HAP-1 (cell line): Measurements from ENCODE around the gene ELAPOR2.
"Not testable (repeated sequence)": the region's sequence is repeated elsewhere in the genome, so short reads cannot be mapped to it uniquely, and the experiment has no call there.

Source experiments
- DNase-seq, 2 experiments: peaks; one replicate each; pipeline ENCODE4 v3.0.0-alpha.2; 2016 to 2020; ENCODE audit warnings: low spot score in 2 of 2
- H3K27me3 ChIP-seq: fragments of 250-450 bp; sonication (Bioruptor Pico); 2 replicates; pipeline ENCODE4 v1.5.1; 2020; ENCODE audit warnings: low read depth, mild to moderate bottlenecking, moderate library complexity
- H3K36me3 ChIP-seq: fragments of 250-450 bp; sonication (Bioruptor Pico); replicated peaks from 2 replicates; pipeline ENCODE4 v1.5.1; 2020; ENCODE audit warnings: mild to moderate bottlenecking
- H3K4me1 ChIP-seq: fragments of 250-450 bp; sonication (Bioruptor Pico); 2 replicates; pipeline ENCODE4 v1.5.1; 2020; ENCODE audit warnings: mild to moderate bottlenecking
- H3K4me3 ChIP-seq: fragments of 250-450 bp; sonication (Bioruptor Pico); 2 replicates; pipeline ENCODE4 v1.5.1; 2020; ENCODE audit warnings: mild to moderate bottlenecking, moderate library complexity
- H3K9me3 ChIP-seq: fragments of 250-450 bp; sonication (Bioruptor Pico); 2 replicates; pipeline ENCODE4 v1.5.1; 2020; ENCODE audit warnings: mild to moderate bottlenecking, moderate library complexity
- in situ Hi-C: fragments of 300-500 bp; cut with MboI; formaldehyde crosslinking; loops from 3 replicates; pipeline ENCODE4 v1.14.3; 2020; ENCODE audit warnings: low sequenced_read_pairs, inconsistent platforms, mixed read lengths

ELAPOR2 gene

DNA sequence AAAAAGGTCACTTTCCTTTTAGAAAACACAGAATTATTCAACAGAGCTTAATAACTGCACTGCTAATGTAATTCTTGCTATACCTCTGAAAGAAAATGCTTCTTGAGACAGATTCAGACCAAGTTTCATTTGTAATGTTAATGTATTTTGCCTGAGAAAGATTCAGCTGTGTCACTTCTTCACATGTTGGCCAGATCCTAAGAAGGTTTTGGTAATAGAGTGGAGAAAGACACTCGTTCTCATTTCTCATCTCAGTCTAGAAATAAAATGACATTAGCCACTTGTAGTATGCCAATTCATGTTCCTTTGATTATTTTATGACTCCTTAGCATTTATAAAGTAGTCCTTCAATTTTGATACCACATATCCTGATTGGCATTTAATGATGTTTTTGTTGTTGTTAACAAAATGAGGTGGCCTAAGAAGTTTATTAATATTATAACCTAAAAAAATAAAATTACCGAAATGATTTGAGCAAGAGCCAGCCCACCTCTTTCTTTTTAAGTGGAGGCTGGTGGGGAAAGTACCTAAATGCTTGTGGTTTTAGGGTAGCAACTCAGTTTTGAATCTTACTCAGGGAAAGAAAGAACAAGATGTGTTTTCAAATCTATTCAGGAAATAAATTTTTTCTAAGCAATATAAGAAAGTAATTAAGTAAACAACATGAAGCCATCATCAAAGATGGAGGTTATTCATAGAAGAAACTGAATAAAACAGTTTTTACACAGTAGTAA is 16.4 kb upstream of the ELAPOR2 start:
- Histone ChIP-seq H3K4me1 (no peaks in the 10 kb centered on the region), H3K36me3 (no peaks in the 10 kb centered on the region), H3K9me3 (no peaks in the 10 kb centered on the region), H3K27me3 (peaks cover 9% of the 10 kb centered on the region; the same call in 1 of the 2 replicates), H3K4me3 (no peak overlapping the region)
- no peak for DNase-seq
- in situ Hi-C loops: no loop called here

GRCh38 chr7:87067788-87068187 is 8.3 kb upstream of the ELAPOR2 start:
- in situ Hi-C loops: loop anchor here (25.0 kb wide), 1 partner anchor 170 kb away; no protein-coding TSS in a partner anchor

DNA sequence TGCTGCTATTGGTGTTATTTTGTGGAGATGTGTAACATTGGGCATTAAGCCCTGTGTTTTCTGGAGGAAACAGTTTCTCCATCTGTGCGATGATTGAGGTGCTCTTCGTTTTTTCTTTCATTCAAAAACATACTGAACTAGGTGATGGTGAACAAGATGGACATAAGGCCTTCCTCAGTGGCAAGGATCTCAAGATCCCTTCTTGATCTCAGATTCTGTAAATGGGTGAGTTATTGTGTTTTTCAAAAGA is 759 bp upstream of the ELAPOR2 start:
- Histone ChIP-seq H3K4me3 (no peak overlapping the region), H3K36me3 (no peaks in the 10 kb centered on the region), H3K9me3 (no peaks in the 10 kb centered on the region), H3K4me1 (no peaks in the 10 kb centered on the region), H3K27me3 (peaks cover 4% of the 10 kb centered on the region; the same call in 1 of the 2 replicates)
- DNase-seq: no peak
- in situ Hi-C loops: loop anchor here (25.0 kb wide), 1 partner anchor 177 kb away; no protein-coding TSS in a partner anchor

More at GRCh38 chr7:87067788-87068187, 8.3 kb upstream of the ELAPOR2 start:
- Histone ChIP-seq H3K9me3 (no peaks in the 10 kb centered on the region), H3K4me1 (no peaks in the 10 kb centered on the region), H3K36me3 (no peaks in the 10 kb centered on the region), H3K27me3 (peaks cover 11% of the 10 kb centered on the region; the same call in 1 of the 2 replicates), H3K4me3 (no peak overlapping the region)
- DNase-seq: no peak

- Histone ChIP-seq H3K4me3 (peak overlapping the region; percentile 33), H3K36me3 (no peaks in the 10 kb centered on the region), H3K9me3 (no peaks in the 10 kb centered on the region), H3K27me3 (peaks cover 4% of the 10 kb centered on the region; the same call in 1 of the 2 replicates), H3K4me1 (no peaks in the 10 kb centered on the region)
- in situ Hi-C loops: loop anchor here (25.0 kb wide), 1 partner anchor 178 kb away; no protein-coding TSS in a partner anchor
- no peak for DNase-seq
Observed at GRCh38 chr7:87058744-87059524, 520 bp downstream of the ELAPOR2 start.

- Histone ChIP-seq H3K4me3 (no peak overlapping the region), H3K9me3 (no peaks in the 10 kb centered on the region), H3K27me3 (peaks cover 4% of the 10 kb centered on the region; the same call in 1 of the 2 replicates), H3K36me3 (no peaks in the 10 kb centered on the region), H3K4me1 (no peaks in the 10 kb centered on the region)
- in situ Hi-C loops: loop anchor here (25.0 kb wide), 1 partner anchor 180 kb away; no protein-coding TSS in a partner anchor
- DNase-seq: no peak
Observed at GRCh38 chr7:87057210-87057609, 2.2 kb downstream of the ELAPOR2 start.

DNA sequence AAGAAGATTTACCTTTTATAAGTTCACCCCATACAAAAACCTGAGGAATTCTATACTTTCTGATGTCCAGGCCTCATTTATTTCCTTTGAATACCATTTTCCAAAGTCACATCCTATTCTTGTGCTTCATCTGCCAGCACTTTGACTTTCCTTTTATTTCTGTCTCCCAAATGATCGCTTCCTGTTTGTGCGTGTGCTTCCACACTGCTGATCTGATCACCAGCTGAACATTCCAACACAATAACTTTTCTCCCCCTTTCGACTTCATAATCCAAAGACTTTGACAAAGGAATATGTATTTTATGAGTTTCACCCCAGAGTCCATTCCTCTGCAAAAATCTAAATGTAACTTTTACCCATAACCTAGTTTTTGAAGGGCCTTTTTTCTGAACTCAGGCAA is 3.1 kb downstream of the ELAPOR2 start:
- DNase-seq: no peak
- in situ Hi-C loops: loop anchor here (25.0 kb wide), 1 partner anchor 181 kb away; no protein-coding TSS in a partner anchor

DNA sequence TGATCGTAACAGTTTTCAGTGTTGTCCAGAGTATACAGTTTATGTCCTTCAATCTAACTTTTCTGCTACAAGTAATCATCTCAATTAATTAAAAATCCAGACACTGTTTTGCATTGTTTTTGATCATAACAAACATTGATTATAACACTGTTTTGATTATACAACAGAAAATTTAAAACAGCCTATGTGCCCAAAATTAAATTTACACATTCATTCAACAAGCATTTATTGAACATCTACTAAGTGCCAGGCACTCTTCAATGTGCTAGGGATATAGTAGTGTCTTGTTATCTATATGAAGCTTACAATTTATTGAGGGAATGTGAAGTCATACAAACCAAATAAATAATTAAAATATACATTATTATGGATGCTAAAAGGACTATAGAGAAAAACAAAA is 10.6 kb downstream of the ELAPOR2 start:
- no peak for DNase-seq
- H3K27me3 ChIP-seq: no peaks in the 10 kb centered on the region
- H3K36me3 ChIP-seq: no peaks in the 10 kb centered on the region
- no peaks in the 10 kb centered on the region for H3K9me3 ChIP-seq
- in situ Hi-C loops: no loop called here
- H3K4me3 ChIP-seq: no peak overlapping the region
- H3K4me1 ChIP-seq: no peaks in the 10 kb centered on the region

More for the DNA sequence above, 3.1 kb downstream of the ELAPOR2 start:
- Histone ChIP-seq H3K27me3 (peaks cover 4% of the 10 kb centered on the region; the same call in 1 of the 2 replicates), H3K36me3 (no peaks in the 10 kb centered on the region), H3K4me1 (no peaks in the 10 kb centered on the region), H3K9me3 (no peaks in the 10 kb centered on the region), H3K4me3 (no peak overlapping the region)

DNA sequence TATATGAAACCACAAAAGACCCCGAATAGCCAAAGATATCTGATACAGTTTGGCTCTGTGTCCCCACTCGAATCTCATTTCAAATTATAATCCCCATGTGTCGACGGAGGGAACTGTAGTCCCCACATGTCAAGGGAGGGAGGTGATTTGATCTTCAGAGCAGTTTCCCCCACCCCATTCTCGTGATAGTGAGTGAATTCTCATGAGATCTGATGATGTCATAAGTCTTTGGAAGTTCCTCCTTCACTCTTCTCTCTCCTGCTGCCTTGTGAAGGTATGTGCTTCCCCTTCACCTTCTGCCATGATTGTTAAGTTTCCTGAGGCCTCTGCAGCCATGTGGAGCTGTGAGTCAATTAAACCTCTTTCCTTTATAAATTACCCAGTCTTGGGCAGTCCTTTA is 13.0 kb downstream of the ELAPOR2 start:
- Histone ChIP-seq H3K9me3 (no peaks in the 10 kb centered on the region), H3K36me3 (no peaks in the 10 kb centered on the region), H3K27me3 (no peaks in the 10 kb centered on the region), H3K4me1 (no peaks in the 10 kb centered on the region), H3K4me3 (no peak overlapping the region)
- DNase-seq: no peak
- in situ Hi-C loops: no loop called here

GRCh38 chr7:87044713-87045112 is 14.7 kb downstream of the ELAPOR2 start:
- H3K9me3 ChIP-seq, H3K36me3 ChIP-seq, in situ Hi-C loops, H3K4me3 ChIP-seq, H3K27me3 ChIP-seq, DNase-seq, H3K4me1 ChIP-seq: not testable (repeated sequence)

DNA sequence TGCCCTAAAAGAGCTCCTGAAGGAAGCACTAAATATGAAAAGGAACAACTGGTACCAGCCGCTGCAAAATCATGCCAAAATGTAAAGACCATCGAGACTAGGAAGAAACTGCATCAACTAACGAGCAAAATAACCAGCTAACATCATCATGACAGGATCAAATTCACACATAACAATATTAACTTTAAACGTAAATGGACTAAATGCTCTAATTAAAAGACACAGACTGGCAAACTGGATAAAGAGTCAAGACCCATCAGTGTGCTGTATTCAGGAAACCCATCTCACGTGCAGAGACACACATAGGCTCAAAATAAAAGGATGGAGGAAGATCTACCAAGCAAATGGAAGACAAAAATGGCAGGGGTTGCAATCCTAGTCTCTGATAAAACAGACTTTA is 17.9 kb downstream of the ELAPOR2 start:
- H3K36me3 ChIP-seq, DNase-seq, H3K9me3 ChIP-seq, H3K4me3 ChIP-seq, in situ Hi-C loops, H3K27me3 ChIP-seq, H3K4me1 ChIP-seq: not testable (repeated sequence)

DNA sequence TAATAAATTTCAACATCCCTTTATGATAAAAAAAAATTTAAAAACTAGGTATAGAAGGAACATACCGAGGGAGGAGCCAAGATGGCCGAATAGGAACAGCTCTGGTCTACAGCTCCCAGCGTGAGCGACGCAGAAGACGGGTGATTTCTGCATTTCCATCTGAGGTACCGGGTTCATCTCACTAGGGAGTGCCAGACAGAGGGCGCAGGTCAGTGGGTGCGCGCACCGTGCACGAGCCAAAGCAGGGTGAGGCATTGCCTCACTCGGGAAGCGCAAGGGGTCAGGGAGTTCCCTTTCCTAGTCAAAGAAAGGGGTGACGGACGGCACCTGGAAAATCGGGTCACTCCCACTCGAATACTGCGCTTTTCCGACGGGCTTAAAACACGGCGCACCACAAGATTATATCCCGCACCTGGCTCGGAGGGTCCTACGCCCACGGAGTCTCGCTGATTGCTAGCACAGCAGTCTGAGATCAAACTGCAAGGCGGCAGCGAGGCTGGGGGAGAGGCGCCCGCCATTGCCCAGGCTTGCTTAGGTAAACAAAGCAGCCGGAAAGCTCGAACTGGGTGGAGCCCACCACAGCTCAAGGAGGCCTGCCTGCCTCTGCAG is 19.7 kb downstream of the ELAPOR2 start:
- in situ Hi-C loops: not testable (repeated sequence)

GRCh38 chr7:87038993-87039690 is 20.3 kb downstream of the ELAPOR2 start:
- no peak overlapping the region for H3K4me3 ChIP-seq
- in situ Hi-C loops: no loop called here
- no peaks in the 10 kb centered on the region for H3K9me3 ChIP-seq
- no peaks in the 10 kb centered on the region for H3K4me1 ChIP-seq
- no peaks in the 10 kb centered on the region for H3K27me3 ChIP-seq
- DNase-seq: no peak
- no peaks in the 10 kb centered on the region for H3K36me3 ChIP-seq

More for the DNA sequence above, 19.7 kb downstream of the ELAPOR2 start:
- not testable (repeated sequence) for H3K4me1 ChIP-seq, H3K27me3 ChIP-seq, DNase-seq, H3K4me3 ChIP-seq, H3K36me3 ChIP-seq, H3K9me3 ChIP-seq

GRCh38 chr7:87036985-87037384 is 22.5 kb downstream of the ELAPOR2 start:
- no peaks in the 10 kb centered on the region for H3K27me3 ChIP-seq
- H3K36me3 ChIP-seq: no peaks in the 10 kb centered on the region
- no peak for DNase-seq
- H3K9me3 ChIP-seq: no peaks in the 10 kb centered on the region
- H3K4me1 ChIP-seq: no peaks in the 10 kb centered on the region
- H3K4me3 ChIP-seq: no peak overlapping the region
- in situ Hi-C loops: no loop called here
